Measurements from ENCODE around the gene ACAD11. TPM values are rescaled to one million over a fixed set of nuclear protein-coding genes. Genes with fewer than 3 reads are reported as not detected.

ACAD11 gene
- total RNA-seq, 1 donor from 2014 or later: 45.2 TPM

DNA sequence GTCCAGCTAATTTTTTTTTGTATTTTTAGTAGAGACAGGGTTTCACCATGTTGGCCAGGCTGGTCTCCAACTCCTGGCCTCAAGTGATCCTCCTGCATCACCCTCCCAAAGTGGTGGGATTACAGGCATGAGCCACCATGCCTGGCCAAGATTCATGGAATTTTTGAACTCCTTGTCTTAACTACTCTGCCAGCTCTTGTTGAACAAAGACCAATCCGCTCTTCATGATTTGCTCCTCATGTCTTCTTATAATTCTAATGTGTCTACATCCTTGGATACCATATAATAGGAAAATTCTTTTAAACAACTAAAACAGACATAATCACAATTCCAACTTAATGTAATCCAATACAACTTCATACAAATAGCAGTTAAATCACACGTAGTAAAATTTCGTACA is 21.8 kb upstream of the ACAD11 start:
- Mint-ChIP-seq H3K4me1 (no peaks in the 10 kb centered on the region), H3K9me3 (no peaks in the 10 kb centered on the region), H3K27me3 (ENCODE audit: insufficient read depth, low read depth) (no peaks in the 10 kb centered on the region), H3K27ac (no peak overlapping the region), H3K36me3 (peaks cover 18% of the 10 kb centered on the region), H3K4me3 (no peak overlapping the region)
- Histone ChIP-seq H3K4me2 (no peak overlapping the region), H3K9ac (no peak overlapping the region), H3F3A (ENCODE audit: low read depth) (peaks cover 6% of the 10 kb centered on the region), H2AFZ (replicated peaks) (no peak overlapping the region), H3K4me1 (no peaks in the 10 kb centered on the region), H3K27ac (no peak overlapping the region), H3K4me3 (no peak overlapping the region), H3K36me3 (peaks cover 30% of the 10 kb centered on the region), H3K27me3 (no peaks in the 10 kb centered on the region), H4K20me1 (ENCODE audit: low read depth) (no peaks in the 10 kb centered on the region), H3K79me2 (ENCODE audit: low read depth) (no peaks in the 10 kb centered on the region), H3K9me3 (ENCODE audit: low read depth) (no peaks in the 10 kb centered on the region)
- no peak for TF ChIP-seq EZH2 (IDR thresholded peaks at IDR 0.05)
- TF ChIP-seq EZH2phosphoT487 (IDR thresholded peaks at IDR 0.05): no peak
- TF ChIP-seq, protein P1, sequence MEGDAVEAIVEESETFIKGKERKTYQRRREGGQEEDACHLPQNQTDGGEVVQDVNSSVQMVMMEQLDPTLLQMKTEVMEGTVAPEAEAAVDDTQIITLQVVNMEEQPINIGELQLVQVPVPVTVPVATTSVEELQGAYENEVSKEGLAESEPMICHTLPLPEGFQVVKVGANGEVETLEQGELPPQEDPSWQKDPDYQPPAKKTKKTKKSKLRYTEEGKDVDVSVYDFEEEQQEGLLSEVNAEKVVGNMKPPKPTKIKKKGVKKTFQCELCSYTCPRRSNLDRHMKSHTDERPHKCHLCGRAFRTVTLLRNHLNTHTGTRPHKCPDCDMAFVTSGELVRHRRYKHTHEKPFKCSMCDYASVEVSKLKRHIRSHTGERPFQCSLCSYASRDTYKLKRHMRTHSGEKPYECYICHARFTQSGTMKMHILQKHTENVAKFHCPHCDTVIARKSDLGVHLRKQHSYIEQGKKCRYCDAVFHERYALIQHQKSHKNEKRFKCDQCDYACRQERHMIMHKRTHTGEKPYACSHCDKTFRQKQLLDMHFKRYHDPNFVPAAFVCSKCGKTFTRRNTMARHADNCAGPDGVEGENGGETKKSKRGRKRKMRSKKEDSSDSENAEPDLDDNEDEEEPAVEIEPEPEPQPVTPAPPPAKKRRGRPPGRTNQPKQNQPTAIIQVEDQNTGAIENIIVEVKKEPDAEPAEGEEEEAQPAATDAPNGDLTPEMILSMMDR (IDR thresholded peaks at IDR 0.05): no peak
- no peak for DNase-seq (ENCODE audit: low spot score)

- TF ChIP-seq EZH2 (IDR thresholded peaks at IDR 0.05) (no peak), EZH2phosphoT487 (IDR thresholded peaks at IDR 0.05) (no peak)
- TF ChIP-seq, protein P1 (IDR thresholded peaks at IDR 0.05): no peak
- Histone ChIP-seq H3K27ac (no peak overlapping the region), H3K36me3 (peaks cover 33% of the 10 kb centered on the region), H3K4me1 (no peaks in the 10 kb centered on the region), H3K9me3 (ENCODE audit: low read depth) (no peaks in the 10 kb centered on the region), H3K79me2 (ENCODE audit: low read depth) (no peaks in the 10 kb centered on the region), H4K20me1 (ENCODE audit: low read depth) (no peaks in the 10 kb centered on the region), H3K4me2 (no peak overlapping the region), H3K9ac (no peak overlapping the region), H3F3A (ENCODE audit: low read depth) (peaks cover 9% of the 10 kb centered on the region), H3K4me3 (no peak overlapping the region), H3K27me3 (no peaks in the 10 kb centered on the region), H2AFZ (replicated peaks) (no peak overlapping the region)
- Mint-ChIP-seq H3K27me3 (ENCODE audit: insufficient read depth, low read depth) (no peaks in the 10 kb centered on the region), H3K27ac (no peak overlapping the region), H3K4me1 (no peaks in the 10 kb centered on the region), H3K4me3 (no peak overlapping the region), H3K36me3 (peaks cover 22% of the 10 kb centered on the region), H3K9me3 (no peaks in the 10 kb centered on the region)
- DNase-seq (ENCODE audit: low spot score): no peak
These were observed 20.3 kb upstream of the ACAD11 start for GRCh38 chr3:132679911-132680310.

DNA sequence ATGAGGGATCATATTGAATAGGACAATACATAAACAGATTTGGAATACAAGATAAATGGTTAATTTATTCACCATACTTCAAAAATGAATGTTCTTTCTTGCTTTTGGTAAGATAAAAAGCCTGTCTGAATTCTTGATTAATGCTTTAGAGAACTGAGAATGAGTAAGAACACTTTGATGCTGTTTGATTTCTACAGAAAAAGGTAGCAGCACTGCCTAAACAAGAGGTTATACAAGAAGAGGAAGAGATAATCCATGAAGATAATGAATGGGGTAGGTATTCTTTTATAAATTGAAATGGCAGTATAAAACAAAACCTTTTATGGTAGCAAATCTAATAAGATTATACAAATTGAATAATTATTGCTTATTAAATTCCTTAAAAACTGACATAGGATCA is 15.8 kb upstream of the ACAD11 start:
- Histone ChIP-seq H3K27me3 (no peaks in the 10 kb centered on the region), H3K27ac (no peak overlapping the region), H2AFZ (replicated peaks) (no peak overlapping the region), H3K36me3 (peaks cover 34% of the 10 kb centered on the region), H3K4me1 (no peaks in the 10 kb centered on the region), H4K20me1 (ENCODE audit: low read depth) (no peaks in the 10 kb centered on the region), H3K79me2 (ENCODE audit: low read depth) (no peaks in the 10 kb centered on the region), H3K9ac (no peak overlapping the region), H3K4me3 (no peak overlapping the region), H3F3A (ENCODE audit: low read depth) (peaks cover 9% of the 10 kb centered on the region), H3K9me3 (ENCODE audit: low read depth) (no peaks in the 10 kb centered on the region), H3K4me2 (no peak overlapping the region)
- DNase-seq (ENCODE audit: low spot score): no peak
- H3K9me3 Mint-ChIP-seq: no peaks in the 10 kb centered on the region
- TF ChIP-seq, protein P1 (IDR thresholded peaks at IDR 0.05): no peak
- no peak for TF ChIP-seq EZH2 (IDR thresholded peaks at IDR 0.05)
- TF ChIP-seq EZH2phosphoT487 (IDR thresholded peaks at IDR 0.05): no peak
- no peak overlapping the region for H3K27ac Mint-ChIP-seq
- peaks cover 14% of the 10 kb centered on the region for H3K36me3 Mint-ChIP-seq
- H3K27me3 Mint-ChIP-seq (ENCODE audit: insufficient read depth, low read depth): no peaks in the 10 kb centered on the region
- no peak overlapping the region for H3K4me3 Mint-ChIP-seq
- H3K4me1 Mint-ChIP-seq: no peaks in the 10 kb centered on the region
